IPS DF 6.9 (cell line): ENCODE data around the gene GSTA5.
"Not testable (repeated sequence)": the region's sequence is repeated elsewhere in the genome, so short reads cannot be mapped to it uniquely, and the experiment has no call there.

ENCODE experiments used
- DNase-seq: peaks from one replicate; pipeline ENCODE4 v3.0.0-alpha.2; 2013; ENCODE audit warnings: low read depth, low spot score
- H3K27ac ChIP-seq: one replicate; pipeline ENCODE4 v1.5.1; 2013; ENCODE audit warnings: low read length, control low read depth
- H3K27me3 ChIP-seq: 2 replicates; pipeline ENCODE4 v1.6.1; 2013; ENCODE audit warnings: mild to moderate bottlenecking, low read length; ENCODE audit not compliant: control insufficient read depth, insufficient read depth
- H3K36me3 ChIP-seq: 2 replicates; pipeline ENCODE4 v1.6.1; 2013; ENCODE audit warnings: low read length; ENCODE audit not compliant: control insufficient read depth, insufficient read depth
- H3K4me1 ChIP-seq: 2 replicates; pipeline ENCODE4 v1.6.1; 2013; ENCODE audit warnings: low read length; ENCODE audit not compliant: control insufficient read depth, insufficient read depth
- H3K4me3 ChIP-seq: 2 replicates; pipeline ENCODE4 v1.5.1; 2013; ENCODE audit warnings: mild to moderate bottlenecking, low read length
- H3K9me3 ChIP-seq: 2 replicates; pipeline ENCODE4 v1.6.1; 2013; ENCODE audit warnings: low read length, inconsistent platforms; ENCODE audit not compliant: control insufficient read depth, insufficient read depth
- WGBS: extraction: QIAGEN DNeasy Blood & Tissue Kit; methylation state at CpG from one replicate; pipeline ENCODE4 v1.1.7; 2013; ENCODE audit warnings: mixed read lengths, missing lambda C conversion rate; ENCODE audit not compliant: insufficient read length, insufficient coverage; 5-methylcytosine and 5-hydroxymethylcytosine counted together

Gene GSTA5

DNA sequence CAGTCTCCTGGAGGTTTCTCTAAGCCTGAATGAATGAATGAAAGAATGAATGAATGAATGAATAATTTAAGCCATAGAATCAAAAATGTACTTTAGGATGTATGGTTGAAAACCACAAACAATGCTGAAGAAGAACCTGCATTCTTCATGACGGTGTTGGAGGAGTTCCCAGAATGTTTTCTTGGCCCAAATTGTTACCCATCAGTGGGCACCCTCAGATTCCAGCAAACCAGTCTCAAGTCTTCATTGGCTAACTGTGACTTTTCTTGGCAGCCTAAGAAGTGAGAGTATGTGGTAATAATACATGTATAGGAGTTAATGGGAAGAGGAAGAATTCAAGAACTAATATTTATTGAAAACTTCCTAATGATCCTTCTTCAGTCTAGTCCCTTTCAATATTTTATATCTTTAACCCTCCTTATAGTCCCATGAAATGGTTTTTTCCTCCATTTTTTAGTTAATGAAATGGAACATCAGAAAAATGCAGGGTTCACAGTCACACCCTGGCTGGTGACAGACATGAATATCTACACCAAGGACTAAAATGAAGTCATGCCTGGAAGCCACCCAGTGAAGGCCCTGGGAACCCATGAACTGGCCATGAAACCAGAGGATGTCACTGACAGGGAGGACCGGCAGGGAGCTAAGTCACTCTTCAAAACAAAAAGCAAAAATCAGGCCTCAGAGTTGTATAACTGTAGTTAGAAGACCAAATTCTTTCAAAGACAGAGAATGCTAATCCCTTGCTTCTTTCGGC, 29.9 kb upstream of the GSTA5 start:
- H3K27ac ChIP-seq, H3K4me1 ChIP-seq, H3K27me3 ChIP-seq, H3K9me3 ChIP-seq, DNase-seq, H3K36me3 ChIP-seq, H3K4me3 ChIP-seq: not testable (repeated sequence)
- no CpG with 5 or more reads among the region's 3 CpGs for WGBS

DNA sequence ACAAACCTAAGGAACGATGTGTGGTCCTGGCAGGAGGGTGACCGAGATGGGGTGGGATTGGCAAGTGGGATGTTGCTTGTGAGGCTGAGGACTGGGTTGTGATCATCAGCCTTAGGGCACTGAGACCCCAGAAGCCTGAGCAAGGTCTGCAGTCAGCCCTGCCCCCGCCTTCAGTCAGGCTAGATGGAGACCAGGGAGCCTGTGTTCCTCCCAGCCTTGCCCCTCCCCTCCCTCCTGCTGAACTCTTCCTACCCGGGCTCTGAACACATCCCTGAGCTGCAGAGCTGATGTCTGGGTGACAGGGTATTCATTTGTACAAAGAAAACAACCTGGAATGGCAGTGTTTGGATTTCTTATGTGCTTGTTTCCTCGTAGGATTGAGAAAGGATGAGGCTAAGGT, 28.3 kb upstream of the GSTA5 start:
- H3K4me1 ChIP-seq, H3K4me3 ChIP-seq, H3K27ac ChIP-seq, H3K36me3 ChIP-seq, H3K9me3 ChIP-seq, H3K27me3 ChIP-seq, DNase-seq: not testable (repeated sequence)
- no CpG with 5 or more reads among the region's 5 CpGs for WGBS

DNA sequence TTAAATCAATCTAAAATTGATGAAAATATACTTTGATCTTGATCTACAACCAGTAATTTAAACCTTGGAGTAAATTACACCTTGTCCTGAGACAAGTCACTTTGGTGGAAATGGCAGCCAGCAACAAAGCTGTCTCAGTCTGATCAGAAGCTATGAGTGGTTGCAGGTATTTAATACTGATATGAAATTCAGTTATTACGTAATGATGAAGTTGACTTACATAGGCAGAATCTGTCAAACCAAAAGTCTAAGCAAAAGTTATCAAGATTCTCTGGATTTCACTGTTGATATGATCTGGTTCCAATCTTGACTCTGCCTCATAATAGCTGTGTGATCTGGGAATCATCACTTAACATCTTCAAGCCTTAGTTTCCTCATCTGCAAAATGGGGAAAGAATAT, 27.6 kb upstream of the GSTA5 start:
- no CpG with 5 or more reads among the region's 1 CpG for WGBS
- Histone ChIP-seq H3K9me3 (no peaks in the 10 kb centered on the region), H3K27me3 (no peaks in the 10 kb centered on the region), H3K36me3 (no peaks in the 10 kb centered on the region), H3K4me1 (no peaks in the 10 kb centered on the region), H3K27ac (no peak overlapping the region), H3K4me3 (no peak overlapping the region)
- DNase-seq: no peak

DNA sequence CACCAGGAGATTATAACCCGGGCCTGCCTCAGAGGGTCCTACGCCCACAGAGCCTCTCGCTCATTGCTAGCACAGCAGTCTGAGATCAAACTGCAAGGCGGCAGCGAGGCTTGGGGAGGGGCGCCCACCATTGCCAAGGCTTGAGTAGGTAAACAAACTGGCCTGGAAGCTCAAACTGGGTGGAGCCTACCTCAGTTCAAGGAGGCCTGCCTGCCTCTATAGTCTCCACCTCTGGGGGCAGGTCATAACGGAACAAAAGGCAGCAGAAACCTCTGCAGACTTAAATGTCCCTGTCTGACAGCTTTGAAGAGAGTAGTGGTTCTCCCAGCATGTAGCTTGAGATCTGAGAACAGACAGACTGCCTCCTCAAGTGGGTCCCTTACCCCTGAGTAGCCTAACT, 20.5 kb upstream of the GSTA5 start:
- H3K4me3 ChIP-seq: not testable (repeated sequence)
- no CpG with 5 or more reads among the region's 7 CpGs for WGBS

DNA sequence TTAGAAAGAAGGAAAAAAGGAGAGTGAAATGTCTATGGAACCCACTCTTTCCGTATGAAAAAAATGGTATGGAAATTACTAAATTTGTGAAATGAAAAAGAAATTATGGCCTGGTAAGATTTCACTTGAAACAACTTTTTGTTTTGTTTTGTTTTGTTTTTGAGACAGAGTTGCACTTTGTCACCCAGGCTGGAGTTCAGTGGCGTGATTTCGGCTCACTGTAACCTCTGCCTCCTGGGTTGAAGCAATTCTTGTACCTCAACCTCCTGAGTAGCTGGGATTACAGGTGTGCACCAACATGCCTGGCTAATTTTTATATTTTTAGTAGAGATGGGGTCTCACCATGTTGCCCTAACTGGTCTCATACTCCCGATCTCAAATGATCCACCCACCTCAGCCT, 17.8 kb upstream of the GSTA5 start:
- Histone ChIP-seq H3K4me3 (no peak overlapping the region), H3K4me1 (no peaks in the 10 kb centered on the region; the same call in 1 of the 2 replicates), H3K27ac (no peak overlapping the region), H3K9me3 (no peaks in the 10 kb centered on the region), H3K36me3 (no peaks in the 10 kb centered on the region), H3K27me3 (no peaks in the 10 kb centered on the region)
- whole genome bisulfite sequencing: no CpG with 5 or more reads among the region's 4 CpGs
- no peak for DNase-seq

More for the DNA sequence above, 20.5 kb upstream of the GSTA5 start:
- not testable (repeated sequence) for H3K27ac ChIP-seq, DNase-seq, H3K9me3 ChIP-seq, H3K36me3 ChIP-seq, H3K4me1 ChIP-seq, H3K27me3 ChIP-seq

DNA sequence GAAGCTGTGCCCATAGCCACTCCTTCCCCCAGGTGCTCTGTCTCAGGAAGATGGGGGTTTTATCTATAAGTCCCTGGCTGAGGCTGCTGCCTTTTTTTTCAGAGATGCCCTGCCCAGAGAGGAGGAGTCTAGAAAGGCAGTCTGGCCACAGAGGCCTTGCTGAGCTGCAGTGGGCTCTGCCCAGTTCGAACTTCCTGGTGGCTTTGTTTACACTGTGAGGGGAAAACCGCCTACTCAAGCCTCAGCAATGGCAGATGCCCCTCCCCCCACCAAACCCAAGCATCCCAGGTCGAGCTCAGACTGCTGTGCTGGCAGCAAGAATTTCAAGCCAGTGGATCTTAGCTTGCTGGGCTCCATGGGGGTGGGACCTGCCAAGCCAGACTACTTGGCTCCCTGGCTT, 15.5 kb upstream of the GSTA5 start:
- no CpG with 5 or more reads among the region's 3 CpGs for WGBS
- not testable (repeated sequence) for H3K9me3 ChIP-seq, H3K27ac ChIP-seq, H3K36me3 ChIP-seq, H3K27me3 ChIP-seq, H3K4me1 ChIP-seq, H3K4me3 ChIP-seq
- peak; percentile 20 for DNase-seq

DNA sequence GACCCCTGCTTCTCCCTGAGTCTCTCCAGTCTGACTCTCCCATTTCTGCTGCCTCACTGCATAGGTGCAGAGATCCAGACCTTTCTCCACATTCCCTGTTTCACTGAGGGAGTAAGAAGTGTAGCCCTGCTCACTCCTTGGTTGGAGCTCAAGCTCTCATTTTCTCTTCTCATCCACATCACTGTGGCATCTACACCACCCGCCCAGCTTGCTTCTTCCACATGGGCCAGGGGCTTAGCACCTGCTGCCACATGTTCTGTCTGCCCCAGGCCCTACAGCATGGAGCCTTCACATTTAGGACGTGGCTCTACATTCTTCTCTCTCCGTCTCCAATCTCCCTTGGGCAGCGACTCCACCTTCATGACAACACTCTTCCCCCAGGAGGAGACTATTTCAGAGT, 8.5 kb upstream of the GSTA5 start:
- Histone ChIP-seq H3K4me3 (no peak overlapping the region), H3K9me3 (no peaks in the 10 kb centered on the region), H3K27ac (no peak overlapping the region), H3K27me3 (no peaks in the 10 kb centered on the region), H3K4me1 (no peaks in the 10 kb centered on the region), H3K36me3 (no peaks in the 10 kb centered on the region)
- no CpG with 5 or more reads among the region's 4 CpGs for WGBS
- DNase-seq: no peak

DNA sequence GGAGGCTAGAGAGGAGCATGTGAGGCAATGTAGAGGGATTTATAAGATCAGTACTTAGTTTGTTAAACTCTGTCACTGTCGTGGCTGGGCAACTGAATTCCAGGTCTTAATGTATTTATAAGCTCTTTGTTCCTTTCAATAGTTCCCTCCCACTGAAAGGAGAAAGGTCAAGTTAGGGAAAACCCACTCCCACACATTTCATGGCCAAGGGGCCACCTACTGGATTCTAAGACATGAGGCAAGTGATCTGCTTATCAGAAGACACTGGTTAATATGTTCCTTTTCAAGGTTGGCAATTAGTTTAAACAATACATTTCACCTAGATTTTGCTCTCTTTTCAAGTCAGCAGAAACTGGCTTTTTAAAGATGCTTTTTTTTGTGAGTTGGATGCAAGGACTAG, 5.4 kb upstream of the GSTA5 start:
- WGBS: no CpG with 5 or more reads among the region's 1 CpG
- Histone ChIP-seq H3K4me1 (no peaks in the 10 kb centered on the region), H3K9me3 (no peaks in the 10 kb centered on the region)

DNA sequence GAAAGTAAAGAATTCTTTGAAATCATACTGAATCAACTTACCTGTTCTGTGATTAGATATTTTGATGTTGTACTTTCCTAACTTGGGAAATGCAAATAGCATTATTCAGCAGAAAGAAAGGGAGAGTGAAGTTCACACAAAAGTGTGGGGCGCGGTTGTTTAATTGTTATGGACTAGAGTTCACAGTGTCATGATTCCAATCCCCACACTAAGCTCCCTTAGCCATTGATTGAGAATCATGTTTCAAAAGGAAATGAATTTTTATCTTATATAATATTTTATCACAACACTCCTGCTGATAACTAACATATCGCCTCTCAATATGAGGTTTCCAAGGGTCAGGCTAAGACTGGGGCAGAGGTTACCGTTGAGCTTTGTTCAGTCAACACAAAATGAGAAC, 3.0 kb upstream of the GSTA5 start:
- DNase-seq: no peak
- Histone ChIP-seq H3K4me1 (no peaks in the 10 kb centered on the region), H3K9me3 (no peaks in the 10 kb centered on the region), H3K36me3 (no peaks in the 10 kb centered on the region), H3K4me3 (no peak overlapping the region), H3K27ac (no peak overlapping the region), H3K27me3 (no peaks in the 10 kb centered on the region)
- no CpG with 5 or more reads among the region's 4 CpGs for WGBS

More for the DNA sequence above, 5.4 kb upstream of the GSTA5 start:
- no peaks in the 10 kb centered on the region for H3K36me3 ChIP-seq
- no peaks in the 10 kb centered on the region for H3K27me3 ChIP-seq
- H3K27ac ChIP-seq: no peak overlapping the region
- no peak for DNase-seq
- no peak overlapping the region for H3K4me3 ChIP-seq

DNA sequence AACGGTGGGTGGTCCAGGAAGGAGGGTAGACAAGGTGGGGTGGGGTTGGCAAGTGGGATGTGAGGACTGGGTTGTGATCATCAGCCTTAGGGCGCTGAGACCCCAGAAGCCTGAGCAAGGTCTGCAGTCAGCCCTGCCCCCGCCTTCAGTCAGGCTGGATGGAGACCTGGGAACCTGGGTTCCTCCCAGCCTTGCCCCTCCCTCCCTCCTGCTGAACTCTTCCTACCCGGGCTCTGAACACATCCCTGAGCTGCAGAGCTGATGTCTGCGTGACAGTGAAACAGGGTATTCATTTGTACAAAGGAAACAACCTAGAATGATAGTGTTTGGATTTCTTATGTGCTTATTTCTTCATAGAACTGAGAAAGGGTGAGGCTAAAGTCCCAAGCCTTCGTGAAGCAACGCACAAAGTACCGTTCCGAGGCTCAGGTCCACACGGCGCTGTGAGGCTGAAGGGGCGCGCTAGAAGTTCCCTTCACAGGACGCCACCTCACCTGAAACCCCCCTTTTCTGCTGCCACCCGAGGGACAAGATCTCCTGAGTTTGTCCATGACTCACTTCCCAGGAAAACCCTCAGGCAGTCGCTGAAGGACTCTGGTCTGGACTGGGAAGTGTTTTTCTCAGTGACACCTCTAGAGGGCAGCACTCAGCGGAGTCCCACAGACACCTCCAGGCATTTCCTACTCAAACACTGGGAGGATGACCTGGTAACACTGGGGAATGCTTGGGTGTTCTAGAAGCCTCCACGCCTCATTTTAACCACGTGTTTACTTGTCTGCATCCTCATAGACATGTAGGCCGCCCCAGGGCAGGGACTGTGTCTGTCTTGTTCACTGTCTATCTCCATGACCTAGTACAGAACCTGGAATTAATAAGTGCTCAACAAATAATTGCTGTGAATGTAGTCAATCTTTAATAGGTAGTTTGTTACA, 1.2 kb downstream of the GSTA5 start:
- Histone ChIP-seq H3K27me3 (no peaks in the 10 kb centered on the region), H3K4me1 (no peaks in the 10 kb centered on the region), H3K27ac (no peak overlapping the region), H3K4me3 (no peak overlapping the region), H3K9me3 (no peaks in the 10 kb centered on the region), H3K36me3 (no peaks in the 10 kb centered on the region)
- WGBS: no CpG with 5 or more reads among the region's 20 CpGs
- DNase-seq: peak; percentile 67
